Ramos (cell line): Measurements from ENCODE around the gene THG1L.

Experiments used
- in situ Hi-C: fragments of 300-500 bp; cut with MboI; formaldehyde crosslinking; loops from one replicate; pipeline ENCODE4 v1.14.3; 2022; ENCODE audit warnings: low sequenced_read_pairs; ENCODE audit not compliant: unreplicated experiment

THG1L gene

DNA sequence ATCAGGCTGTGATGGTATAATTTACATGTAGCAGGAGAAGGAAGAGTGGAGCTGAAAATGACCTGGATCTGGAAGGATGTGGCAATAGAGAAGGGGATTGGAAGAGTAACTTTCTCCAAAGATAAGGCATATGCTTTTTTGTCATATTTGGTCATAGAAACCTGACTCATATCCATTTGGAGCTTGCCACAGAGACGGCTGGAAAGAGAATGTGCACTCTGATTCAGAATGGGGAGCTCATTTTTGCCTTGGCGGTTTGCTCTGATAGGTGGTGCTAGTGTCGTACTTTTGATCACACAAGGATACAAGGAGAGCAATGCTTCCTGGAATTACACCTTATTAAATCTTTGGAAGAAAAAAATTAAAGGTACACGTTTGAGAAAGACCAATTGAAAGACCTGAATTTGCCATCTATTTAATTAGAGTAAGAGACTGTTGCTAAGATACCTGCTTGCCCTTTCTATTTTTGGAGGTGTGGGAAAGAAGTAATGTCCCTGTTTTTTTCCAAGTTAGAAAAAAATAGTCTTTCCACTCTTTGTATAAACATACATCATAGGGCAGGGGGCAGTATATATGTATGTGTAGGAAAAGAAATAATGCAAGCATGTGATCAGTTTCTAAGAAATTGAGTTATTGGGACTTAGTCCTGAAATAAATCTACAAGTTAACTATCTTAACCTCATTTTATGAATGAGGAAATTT, 17.7 kb downstream of the THG1L start:
- in situ Hi-C loops: loop anchor here (10.0 kb wide), 1 partner anchor 414 kb away; no protein-coding TSS in a partner anchor

- in situ Hi-C loops: loop anchor here (10.0 kb wide), 1 partner anchor 415 kb away; no protein-coding TSS in a partner anchor
These were observed 18.2 kb downstream of the THG1L start for GRCh38 chr5:157749462-157749799.

GRCh38 chr5:157750320-157750719, 19.1 kb downstream of the THG1L start:
- in situ Hi-C loops: loop anchor here (25.0 kb wide), 1 partner anchor 1387 kb away; no protein-coding TSS in a partner anchor

- in situ Hi-C loops: loop anchor here (25.0 kb wide), 1 partner anchor 1381 kb away; no protein-coding TSS in a partner anchor
These were observed 24.9 kb downstream of the THG1L start for GRCh38 chr5:157756122-157756521.

GRCh38 chr5:157758706-157759105, 27.5 kb downstream of the THG1L start:
- in situ Hi-C loops: loop anchor here (25.0 kb wide), 1 partner anchor 1379 kb away; no protein-coding TSS in a partner anchor

DNA sequence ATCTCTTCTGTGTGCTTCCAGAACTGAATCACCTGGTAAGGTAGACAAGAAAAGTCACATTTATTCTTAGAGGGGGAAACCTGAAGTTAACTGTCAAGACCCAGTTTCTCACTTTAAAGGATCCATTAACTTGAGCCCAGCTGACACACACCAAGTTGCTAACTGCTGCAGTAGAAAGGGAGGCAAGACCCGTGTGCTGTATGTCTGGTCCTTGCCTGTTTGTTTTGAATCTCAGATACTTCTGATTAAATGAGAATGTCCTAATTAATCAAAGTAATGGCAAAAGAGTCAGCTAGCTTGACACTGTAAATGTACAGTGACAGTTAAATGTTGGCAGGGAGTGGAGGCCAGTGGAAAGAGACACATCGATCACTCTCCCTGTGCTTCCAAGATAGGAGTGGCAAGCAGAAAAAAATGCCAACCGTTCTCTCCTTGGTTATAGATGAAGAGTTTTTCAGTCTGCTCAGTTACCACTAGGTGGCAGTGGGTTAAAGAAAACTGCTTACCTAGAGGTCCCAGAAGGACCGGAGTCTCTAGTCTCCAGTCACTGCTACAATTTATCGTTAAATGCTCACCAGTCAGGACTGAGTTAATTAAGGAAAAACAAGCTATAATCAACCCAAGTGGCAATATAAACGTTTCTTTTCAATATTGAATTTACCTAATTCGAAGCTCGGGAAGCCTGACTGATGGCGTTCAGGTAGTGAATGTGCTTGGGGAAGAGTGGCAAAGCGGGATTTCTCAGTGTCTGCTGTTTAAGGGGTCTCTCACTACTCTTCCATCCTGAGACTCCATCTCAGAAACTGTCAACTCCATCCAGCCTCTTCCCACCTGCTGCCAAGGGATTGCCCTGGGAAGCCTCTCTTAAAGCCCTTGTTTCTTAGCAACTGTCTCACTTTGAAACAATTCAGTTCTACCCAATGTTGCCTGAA, 30.7 kb downstream of the THG1L start:
- in situ Hi-C loops: loop anchor here (25.0 kb wide), 1 partner anchor 1375 kb away; no protein-coding TSS in a partner anchor

GRCh38 chr5:157764531-157764930, 33.3 kb downstream of the THG1L start:
- in situ Hi-C loops: loop anchor here (25.0 kb wide), 1 partner anchor 1373 kb away; no protein-coding TSS in a partner anchor

DNA sequence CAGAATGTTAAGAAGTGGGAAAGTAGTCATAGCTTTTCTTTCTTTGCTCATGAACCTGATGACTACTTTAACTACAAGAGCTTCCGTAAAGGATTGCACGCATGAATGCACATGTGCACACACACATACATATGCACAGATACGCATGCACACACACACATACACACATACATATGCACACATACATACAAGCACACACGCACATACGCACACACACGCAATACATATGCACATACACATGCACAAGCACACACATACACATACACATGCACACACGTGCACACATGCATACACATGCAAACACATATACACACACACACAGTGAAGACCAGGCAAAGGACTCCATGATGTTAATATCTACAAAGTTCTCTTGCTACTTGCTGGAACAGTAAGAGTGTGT, 35.2 kb downstream of the THG1L start:
- in situ Hi-C loops: loop anchor here (25.0 kb wide), 1 partner anchor 1371 kb away; no protein-coding TSS in a partner anchor

DNA sequence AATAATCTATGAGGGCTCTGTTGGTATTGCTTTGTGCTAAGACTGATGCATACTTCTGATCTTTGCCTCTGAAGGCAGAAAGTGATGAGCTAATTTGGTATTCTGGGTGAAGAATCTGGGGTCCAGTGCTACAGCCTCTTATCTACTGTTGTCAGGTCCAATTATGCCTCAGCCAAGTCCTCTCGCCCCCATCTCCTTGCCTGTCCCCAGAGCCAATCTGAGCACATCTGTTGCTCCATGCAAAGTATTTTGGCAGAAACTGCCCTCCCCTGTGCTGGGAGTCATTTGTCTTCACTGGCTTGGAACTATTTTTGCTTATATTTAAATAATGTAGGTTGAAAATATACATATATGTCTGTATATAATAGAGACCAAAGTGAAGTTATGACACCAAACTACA, 35.7 kb downstream of the THG1L start:
- in situ Hi-C loops: loop anchor here (25.0 kb wide), 1 partner anchor 1370 kb away; no protein-coding TSS in a partner anchor

- in situ Hi-C loops: loop anchor here (25.0 kb wide), 1 partner anchor 1370 kb away; no protein-coding TSS in a partner anchor
These were observed 36.5 kb downstream of the THG1L start for GRCh38 chr5:157767689-157768088.

- in situ Hi-C loops: loop anchor here (25.0 kb wide), 1 partner anchor 1367 kb away; no protein-coding TSS in a partner anchor
These were observed 39.4 kb downstream of the THG1L start for GRCh38 chr5:157770665-157771064.

GRCh38 chr5:157772127-157772526, 40.9 kb downstream of the THG1L start:
- in situ Hi-C loops: loop anchor here (25.0 kb wide), 1 partner anchor 1365 kb away; no protein-coding TSS in a partner anchor

DNA sequence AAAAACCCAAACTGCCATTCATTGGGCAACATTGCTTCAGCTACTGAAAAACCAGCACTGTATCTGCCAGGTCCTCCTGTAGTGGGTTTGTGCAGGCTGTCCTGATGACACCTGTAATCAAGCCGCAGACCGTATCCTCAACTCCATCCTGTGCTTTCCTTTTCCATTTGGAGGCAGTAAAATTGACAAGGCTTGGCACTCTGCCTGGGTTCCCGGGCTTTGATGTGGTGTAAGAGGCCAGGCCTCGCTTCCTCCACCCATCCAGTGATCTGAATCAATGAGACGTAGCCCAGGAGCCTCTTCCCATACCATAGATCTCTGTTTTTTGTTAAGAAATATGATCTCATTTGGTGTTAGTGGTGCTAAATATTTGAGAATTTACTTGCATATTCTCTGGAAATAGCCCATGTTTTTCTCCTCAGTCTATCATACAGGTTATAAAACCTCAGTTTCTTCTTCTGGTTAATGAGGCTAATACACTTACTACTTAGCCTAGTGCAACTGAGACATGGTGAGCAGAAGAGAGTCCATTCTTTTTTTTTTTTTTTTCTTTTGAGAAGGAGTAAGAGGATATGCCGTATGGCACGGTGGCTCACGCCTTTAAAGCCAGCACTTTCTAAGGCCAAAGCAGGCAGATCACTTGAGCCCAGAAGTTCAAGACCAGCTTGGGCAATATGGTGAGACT, 47.0 kb downstream of the THG1L start:
- in situ Hi-C loops: no loop called here

- in situ Hi-C loops: no loop called here
These were observed 48.0 kb downstream of the THG1L start for GRCh38 chr5:157779221-157779620.

DNA sequence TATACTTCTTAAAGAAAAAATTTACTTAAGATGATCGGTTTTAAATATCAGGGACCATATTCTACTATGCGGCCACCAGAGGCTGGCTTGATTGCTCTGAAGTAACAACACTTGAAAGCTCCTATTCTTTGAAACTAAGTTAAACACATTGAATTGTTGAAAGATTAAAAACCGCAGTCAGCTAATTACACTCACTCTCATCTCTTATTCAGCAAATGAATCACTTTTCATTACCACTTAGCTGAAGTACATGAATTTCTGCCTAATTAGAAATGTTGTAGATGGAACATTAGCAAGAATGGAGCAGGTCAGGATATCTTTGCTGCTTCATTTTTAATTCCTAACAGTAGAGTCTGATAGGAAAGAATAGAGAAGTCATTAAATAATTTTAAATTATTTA, 54.6 kb downstream of the THG1L start:
- in situ Hi-C loops: no loop called here
